OCI-M2 (cell line): ENCODE data around the gene SCUBE1.

Experiments used
- DNase-seq: peaks from one replicate; lab custom pipeline; 2025; ENCODE audit not compliant: unreplicated experiment; lab: John Stamatoyannopoulos, UW

Gene SCUBE1

DNA sequence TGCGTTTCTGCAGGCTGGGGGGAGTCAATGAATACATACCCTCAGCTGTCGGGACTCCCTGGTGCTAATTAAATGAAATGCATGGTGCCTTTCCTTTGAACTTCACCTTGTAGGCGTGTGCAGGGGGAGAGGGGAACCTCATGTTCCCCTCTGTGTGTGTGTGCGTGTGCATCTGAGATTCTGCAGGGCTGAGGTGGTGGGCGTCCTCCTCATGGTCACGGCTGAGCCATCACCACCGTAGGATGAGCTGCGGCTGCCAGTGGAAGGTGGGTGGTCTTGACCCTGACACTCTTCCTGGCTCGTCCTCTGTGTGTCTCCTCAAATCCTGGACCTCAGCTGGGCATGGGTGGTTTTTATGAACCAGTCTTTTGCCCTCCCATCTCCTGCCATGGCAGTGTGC is 103.2 kb downstream of the SCUBE1 start:
- DNase-seq, result no peak

DNA sequence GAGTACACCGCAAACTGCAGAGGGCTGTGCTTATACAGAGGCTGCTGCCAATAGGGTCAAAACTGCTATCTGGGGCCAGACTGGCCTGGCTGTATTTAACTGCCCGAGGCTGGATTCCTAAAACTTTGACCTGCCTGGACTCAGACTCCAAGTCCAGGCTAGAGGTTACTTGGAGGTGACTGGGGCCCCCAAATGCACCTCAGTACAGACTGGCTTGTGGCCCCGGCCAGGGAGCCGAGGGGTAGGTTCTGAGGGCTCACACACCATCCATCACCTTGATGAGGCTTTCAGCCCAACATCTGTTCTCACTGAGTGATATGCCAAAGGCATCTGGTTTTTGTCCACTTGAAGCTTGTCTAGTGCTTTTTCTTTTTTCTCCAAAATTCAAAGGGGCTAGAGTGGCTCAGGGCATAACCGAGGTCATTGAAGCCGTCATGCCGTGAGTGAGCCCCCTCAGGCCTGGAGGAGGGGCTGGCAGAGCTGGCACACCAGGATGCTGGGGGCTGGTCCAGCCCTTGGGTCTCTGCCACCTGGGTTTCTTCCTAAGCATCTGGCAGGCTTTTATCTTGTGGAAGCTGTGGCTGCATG is 103.9 kb downstream of the SCUBE1 start:
- no peak for DNase-seq

DNA sequence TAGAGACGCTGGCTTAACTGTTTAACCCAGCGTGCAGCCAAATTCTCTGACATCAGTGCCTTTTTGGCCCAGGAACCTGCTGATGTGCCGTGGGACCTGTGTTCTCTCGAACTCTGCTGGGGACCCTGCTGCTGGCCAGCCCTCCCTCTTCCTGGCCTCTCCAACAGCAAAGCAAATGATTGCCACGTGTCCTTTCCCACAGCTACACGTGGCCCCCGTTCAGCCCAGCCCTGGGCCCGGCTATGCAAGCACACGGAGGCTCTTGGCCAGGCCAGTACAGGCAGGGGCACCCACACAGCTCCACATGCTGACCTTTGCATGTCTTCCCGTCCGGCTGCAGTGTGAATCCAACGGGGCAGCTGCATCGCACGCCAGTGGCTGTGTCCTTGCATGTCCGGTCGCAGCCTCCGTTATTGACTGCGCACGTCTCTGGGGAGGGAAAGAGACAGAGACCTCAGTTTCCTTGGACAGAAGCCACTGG is 104.6 kb downstream of the SCUBE1 start:
- no peak for DNase-seq

DNA sequence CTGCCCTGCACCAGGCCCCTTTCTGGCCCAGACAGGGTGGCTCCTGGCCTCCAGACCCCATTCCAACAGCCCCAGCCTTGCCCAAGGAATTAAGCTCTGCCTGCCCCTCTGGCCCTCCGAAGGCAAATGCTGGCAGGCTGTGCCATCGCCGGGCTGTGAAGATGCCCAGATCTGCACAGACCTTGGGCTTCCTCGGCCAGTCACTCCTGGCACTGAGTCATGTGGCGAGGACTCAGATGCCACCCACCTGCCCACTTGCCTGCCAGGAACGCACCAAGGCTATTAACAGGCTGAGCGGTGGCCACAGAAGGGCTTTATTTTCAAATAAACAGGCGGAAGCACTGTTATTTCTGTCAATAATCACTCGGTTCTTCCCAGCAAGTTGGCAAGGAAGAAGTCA is 105.9 kb downstream of the SCUBE1 start:
- DNase-seq, result no peak

DNA sequence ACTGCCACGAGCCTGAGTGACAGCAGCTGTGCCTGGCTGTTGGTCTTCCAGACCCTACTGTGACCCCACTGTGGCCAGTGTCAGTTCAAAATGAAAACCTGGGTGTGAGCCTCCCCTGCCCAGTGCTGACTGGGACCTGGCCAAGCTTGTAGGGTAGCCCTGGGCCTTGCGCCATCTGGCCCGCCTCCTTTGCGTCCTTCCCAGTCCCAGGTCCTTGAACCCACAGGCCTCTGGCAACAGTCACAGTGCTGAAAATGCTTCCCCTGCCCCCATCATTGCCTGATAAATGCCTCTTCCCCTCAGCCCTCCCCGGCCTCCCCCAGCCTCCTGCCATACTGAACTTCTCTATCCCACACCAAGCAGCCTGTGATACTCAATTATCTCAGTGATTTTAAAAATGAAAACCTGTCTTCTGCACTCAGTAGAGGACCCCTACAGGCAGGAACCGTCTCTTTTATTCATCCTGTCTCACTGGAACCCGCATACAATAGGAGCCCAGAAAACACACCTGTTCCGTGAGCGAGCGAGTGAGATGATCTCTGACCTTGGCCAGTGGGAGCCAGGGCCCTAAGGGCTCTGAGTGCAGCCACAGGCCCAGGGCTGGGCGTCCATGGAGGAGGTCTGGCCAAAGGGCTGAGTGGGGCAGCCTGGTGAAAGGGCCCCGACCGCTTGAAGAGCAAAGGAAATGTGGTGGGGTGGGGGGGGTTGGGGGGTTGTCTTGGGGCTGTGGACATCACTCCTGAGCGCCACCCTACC is 106.6 kb downstream of the SCUBE1 start:
- DNase-seq, result no peak

DNA sequence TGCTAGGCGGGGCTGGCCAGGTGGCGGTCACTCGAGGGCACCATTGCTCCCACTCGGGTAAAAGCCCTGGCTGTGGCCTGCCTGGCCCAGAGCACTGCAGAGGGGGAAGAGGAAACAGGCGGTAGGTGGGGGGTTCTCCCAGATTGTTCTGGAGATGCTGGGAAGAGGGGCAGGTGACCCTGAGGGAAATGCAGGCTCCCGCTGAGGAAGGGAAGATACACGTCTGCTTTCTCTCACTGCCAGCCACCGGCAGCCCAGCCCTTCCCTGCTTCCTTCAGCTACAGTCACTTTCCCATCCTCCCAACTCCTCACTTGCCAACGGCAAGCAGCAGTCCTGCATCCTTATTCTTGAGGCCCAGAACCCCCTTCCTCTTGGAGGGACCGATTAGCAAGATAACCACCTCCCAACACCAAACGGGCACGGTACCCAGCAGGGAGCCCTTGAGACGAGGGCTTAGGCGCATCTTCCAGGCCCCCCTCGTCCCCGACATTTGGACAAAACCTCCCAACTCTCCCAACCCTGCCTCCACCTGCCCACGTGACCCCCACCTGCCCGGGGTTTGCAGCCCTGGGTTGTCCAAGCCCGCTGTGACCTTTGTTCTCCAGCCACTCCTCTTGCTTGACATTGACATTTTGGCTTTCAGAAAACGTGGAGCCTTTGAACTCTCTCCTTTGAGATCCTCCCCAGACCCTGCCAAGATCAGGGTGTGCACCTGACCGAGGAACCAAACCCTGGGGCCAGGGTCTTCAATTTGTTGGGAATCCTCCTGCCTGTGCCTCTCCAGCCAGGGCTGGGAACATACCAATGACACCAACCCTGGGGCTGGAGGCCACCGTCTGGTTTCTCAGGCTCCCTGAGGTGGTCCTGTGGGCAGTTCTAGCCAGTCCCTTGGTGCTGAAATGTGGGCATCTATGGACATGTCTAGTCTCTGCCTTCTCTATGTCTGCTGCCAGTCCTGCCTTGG is 107.4 kb downstream of the SCUBE1 start:
- DNase-seq, result no peak

DNA sequence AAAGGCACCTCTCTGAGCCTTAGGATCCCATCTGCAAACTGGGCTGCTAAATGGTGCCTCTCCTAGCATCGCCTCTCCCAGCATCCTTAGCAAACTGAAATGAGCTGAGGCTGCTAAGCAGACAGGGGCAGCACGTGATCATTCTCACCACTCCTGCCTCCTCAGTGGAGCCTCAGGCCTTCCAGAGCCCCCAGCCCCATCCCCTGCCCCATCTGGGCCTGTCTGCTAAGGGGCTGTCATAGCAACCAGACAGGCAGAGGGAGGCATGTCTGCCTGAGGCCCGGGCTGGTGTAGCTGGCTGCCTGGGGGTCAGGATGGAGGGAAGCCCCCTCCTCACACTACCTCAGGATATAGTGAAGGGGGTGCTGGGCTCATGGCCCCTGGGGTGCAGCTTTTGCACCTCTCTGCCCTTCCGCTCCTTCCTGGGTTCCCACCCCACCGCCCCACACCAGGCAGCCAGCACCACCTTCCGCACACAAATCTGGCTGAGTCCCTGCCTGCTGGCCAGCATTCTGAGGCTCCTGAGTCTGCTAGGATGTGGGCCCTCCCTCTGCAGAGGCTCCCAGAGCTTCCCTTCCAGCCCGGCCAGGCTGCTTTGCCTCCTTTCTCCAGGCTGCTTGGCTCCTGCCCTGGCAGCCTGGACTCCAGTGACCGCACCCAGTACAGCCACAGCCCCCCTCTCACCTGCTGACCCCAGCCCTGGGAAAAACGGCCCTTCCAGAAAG is 108.7 kb downstream of the SCUBE1 start:
- no peak for DNase-seq

DNA sequence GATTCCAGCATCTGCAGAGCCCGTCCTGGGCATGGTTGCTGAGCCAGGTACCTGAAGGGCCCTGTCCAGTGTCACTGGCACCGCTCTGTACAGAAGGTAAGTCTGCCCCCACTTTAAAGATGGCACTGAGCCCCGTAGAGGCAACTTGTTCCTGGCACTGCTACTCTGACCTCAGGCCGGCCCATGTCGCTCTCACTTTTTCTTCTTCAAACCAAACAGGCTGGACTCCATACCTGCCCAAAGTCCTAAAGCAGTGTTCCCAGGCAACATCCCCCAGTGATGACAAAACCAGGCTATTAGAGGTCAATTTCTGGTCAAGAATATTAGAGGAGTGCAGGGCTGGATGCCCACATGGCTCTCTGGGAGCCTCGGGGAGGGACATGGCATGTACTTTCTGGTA is 109.6 kb downstream of the SCUBE1 start:
- no peak for DNase-seq

DNA sequence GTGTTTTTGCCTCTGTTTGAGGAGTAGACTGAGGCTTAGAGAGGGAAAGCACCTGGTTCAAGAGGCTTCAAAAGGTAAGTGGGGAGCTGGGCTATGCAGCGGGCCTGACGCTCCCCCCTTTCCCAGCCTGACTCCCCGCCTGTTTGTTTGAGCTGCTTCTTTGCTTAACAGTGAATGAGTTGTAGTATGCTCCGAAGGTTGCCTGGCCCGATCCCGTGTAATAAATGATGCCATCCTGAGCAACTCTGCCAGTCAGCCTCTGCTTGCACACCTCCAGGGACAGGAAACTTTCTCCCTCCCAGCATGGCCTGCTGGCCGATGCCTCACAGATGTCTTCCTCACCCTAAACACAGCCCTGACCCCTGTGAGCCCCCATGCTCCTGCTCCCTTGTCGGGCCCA is 110.7 kb downstream of the SCUBE1 start:
- DNase-seq, result no peak

DNA sequence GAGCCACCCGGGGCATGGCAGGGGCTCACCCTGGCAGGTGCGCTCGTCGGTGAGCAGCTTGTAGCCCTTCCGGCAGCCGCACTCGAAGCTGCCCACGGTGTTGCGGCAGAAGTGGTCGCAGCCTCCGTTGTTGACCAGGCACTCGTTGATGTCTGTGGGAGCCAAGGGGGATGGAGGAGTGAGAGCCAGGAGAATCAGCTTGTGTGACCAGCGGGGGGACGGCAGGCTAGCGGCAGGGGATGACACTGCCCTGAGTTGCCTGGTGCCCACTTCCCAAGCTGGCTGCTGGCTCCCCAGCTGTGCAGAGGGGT is 111.5 kb downstream of the SCUBE1 start:
- no peak for DNase-seq

DNA sequence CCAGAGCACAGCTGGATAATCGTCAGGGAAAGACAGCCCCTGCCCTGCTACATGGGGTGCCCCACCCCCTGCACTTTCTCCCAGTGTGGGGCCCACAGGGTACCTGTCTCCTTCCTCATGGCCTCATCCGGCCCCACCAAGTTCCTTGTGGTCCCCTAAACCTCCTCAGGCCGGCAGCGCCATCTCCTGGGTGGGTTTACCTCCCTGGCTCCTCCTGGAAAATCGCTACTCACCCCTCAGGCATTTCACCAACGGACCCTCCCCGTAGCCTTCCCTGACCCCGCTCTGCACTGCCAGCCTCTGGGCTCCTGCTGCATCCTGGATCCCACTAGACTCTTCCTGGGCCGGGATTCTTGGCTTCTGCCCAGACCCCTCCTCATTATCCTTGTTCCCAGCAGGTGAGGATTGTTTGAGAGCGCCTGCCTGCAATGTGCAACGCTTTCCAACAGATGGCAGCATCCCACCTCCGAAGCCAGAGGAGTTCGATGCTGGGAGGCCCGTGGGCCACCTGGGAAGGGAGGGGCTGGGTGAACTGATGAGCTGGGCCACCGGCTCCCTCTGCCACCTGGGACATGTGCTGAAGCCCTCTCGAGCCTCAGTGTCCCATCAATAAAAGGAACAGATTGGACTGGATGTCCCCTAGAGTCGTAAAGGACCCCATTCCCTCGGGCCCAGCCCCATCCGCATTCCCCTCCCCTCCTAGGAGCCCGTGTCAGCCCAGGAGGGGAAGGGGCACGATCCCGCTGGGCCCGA is 112.0 kb downstream of the SCUBE1 start:
- DNase-seq, result peak; percentile 42

DNA sequence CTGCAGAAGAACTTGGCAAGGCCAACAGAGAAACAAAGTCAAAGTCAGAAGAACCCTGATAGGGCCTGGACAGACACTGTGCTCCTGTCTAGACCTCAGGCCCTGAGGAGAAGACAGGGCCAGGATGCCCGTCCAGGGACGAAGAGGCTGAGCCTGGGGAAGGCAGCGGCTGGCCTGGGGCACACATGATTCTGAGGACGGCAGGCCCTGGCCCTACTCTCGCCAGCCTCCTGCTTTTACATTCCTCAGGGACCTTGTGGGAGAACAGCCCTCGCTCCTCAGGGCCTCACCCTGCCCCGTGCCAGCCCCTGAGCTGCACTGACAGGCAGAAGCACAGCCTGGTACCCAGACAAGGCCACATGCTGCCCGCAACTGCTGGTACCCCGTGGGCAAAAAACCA is 112.6 kb downstream of the SCUBE1 start:
- DNase-seq, result no peak

DNA sequence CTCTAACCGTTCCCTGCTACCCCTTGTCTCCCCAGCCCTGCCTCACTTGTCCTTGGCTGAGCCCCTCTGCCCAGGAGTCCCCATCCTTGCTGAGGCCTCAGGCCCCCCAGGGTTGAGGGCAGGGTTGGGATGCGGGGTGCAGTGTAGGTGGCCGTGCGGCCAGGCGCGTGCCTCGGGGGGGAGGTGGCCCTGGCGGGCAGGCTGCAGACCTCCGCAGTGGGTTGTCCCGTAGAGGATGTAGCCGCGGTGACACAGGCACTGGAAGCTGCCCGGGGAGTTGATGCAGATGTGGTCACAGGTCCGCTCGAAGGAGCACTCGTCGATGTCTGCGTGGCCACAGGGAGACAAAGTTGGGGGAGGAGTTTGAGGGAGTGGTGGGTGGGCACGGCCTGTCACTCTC is 114.3 kb downstream of the SCUBE1 start:
- DNase-seq, result no peak

DNA sequence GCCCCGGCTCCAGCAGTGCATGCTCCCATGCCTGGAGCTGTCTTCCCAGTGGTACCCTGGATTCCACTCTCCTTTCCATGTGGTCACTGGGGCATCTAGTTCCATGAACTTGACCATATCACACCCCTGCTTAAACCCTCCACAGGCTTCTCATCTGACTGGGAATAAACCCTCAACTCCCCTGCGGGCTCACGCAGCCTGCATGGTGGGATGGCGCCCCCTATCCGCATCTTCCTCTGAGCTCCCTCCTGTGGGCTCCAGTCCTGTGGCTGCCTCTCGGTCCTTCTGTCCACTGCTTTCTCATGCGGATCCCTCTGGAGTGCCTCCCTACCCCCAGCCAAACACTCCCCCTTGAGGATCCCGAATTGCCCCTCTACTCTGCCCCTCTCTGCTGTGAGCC is 114.8 kb downstream of the SCUBE1 start:
- no peak for DNase-seq

DNA sequence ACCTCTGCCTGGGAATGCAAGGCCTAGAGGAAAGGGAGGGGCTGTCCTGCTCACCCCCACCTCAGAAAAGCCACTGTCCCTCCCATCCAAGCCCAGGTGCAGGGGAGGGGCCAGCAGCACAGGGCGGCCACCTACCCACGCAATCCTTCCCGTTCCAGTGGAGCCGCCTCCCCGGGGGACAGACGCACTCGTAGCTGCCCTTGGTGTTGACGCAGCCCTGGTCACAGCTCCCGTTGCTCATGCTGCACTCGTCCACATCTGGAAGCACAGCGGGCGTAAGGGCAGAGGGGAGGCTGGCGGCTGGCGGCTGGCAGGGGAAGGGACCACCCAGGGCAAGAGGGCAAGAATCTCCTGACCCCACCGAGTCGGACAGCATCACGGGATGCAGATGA is 115.9 kb downstream of the SCUBE1 start:
- DNase-seq, result no peak

DNA sequence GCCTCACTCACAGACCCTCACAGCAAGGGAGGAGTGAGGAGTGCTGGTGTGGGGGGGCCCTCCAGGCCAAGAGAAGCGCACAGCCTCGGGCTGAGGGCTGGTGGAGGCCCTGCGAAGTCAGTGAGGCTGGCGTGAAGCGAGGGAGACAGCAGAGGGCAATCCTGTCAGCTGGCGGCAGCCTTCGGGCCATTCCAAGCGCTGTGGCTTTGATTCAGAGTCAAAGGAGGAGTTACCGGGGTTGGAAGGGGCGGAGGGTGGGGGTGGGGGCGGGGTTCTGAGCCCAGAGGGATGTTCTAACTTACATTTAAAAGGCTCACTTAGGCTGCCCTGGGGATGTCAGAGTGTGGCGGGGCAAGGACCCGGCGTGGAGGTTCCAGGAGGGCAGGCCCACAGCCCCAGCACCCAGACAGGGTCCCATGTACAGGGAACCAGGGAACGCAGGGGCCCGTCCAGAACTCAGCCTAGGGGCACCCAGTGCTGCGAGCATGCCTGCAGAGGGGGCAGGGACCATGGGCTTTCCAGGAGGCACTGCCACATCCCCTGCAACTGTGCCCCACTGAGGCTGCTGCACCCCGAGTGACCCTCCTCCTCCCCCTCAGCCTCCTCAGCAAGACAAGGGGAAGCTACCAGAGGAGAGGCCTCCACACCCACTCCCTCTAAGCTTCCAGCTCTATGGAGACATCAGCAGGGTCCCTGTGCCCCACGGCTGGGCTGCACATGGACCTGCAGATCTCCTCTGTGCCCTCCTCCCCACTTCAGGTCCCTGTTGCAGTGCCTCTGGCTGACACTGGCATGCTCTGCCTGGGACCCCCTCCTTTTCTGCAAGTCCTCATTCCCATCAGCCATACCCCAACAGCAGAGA is 116.6 kb downstream of the SCUBE1 start:
- no peak for DNase-seq

DNA sequence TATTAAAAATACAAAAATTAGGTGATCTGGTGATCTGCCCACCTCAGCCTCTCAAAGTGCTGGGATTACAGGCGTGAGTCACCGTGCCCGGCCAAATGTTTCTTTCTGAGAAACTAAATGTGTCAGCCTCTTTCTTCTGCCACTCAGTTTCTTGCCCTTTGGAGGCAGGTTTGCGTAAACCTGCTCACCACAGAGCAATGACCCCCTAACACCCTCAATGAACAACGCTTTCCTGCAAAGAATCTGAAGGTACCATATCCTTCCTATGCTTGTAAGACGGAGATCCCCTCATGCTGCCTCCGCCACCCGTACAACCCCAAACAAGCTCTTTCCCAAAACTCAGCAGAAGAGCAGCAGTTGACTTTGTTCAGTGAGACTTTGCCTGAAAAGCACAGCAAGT is 117.6 kb downstream of the SCUBE1 start:
- no peak for DNase-seq

DNA sequence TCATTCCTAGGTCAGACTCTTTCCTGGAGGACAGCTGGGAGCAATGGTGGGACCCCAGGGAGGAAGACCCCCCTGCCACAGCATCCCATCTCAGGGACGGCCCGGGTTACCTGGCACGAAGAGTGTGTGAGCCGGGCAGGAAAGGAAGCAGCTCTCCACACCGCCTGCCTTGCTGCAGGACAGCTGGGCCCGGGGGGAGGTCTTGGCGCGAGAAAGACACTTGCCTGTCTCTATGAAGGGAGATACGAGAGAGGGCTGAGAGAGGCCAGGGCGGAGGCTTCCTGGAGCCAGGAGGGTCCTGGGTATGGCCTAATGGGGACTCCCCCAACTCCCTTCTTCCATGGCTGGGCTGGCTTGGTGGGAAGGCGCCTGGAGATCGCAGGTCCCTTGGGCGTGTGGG is 120.2 kb downstream of the SCUBE1 start:
- DNase-seq, result no peak

DNA sequence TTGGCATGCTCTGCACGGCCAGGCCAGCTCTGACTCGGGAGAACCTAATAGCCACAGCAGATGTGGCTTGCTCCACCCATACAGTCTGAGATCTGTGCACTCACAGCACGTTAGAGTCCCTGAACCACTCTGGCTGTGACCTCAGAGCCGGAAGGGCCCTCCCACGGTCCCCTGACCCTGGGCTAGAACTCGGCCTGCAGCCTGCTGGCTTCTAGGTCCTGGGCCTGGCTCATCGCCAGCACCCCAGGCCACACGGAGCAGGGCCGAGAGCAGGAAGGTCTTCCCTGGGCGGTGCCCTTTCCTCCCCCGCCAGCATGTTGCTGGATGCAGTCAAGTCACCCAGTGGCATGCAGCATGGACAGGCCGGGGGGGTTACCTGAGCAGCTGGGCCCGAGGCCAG is 120.9 kb downstream of the SCUBE1 start:
- no peak for DNase-seq
